HTR-8/SVneo (cell line): Measurements from ENCODE around the gene ZNF438.
"Not testable (repeated sequence)": the region's sequence is repeated elsewhere in the genome, so short reads cannot be mapped to it uniquely, and the experiment has no call there.

Experiments
- DNase-seq: peaks from one replicate; pipeline ENCODE4 v3.0.0; 2011; ENCODE audit warnings: low spot score, mixed read lengths; ENCODE audit not compliant: insufficient read length
- FAIRE-seq: peaks from 2 replicates; lab custom pipeline; 2011; peaks lifted over from hg19 to GRCh38; lab: Jason Lieb, UNC

The ZNF438 gene, protein sequence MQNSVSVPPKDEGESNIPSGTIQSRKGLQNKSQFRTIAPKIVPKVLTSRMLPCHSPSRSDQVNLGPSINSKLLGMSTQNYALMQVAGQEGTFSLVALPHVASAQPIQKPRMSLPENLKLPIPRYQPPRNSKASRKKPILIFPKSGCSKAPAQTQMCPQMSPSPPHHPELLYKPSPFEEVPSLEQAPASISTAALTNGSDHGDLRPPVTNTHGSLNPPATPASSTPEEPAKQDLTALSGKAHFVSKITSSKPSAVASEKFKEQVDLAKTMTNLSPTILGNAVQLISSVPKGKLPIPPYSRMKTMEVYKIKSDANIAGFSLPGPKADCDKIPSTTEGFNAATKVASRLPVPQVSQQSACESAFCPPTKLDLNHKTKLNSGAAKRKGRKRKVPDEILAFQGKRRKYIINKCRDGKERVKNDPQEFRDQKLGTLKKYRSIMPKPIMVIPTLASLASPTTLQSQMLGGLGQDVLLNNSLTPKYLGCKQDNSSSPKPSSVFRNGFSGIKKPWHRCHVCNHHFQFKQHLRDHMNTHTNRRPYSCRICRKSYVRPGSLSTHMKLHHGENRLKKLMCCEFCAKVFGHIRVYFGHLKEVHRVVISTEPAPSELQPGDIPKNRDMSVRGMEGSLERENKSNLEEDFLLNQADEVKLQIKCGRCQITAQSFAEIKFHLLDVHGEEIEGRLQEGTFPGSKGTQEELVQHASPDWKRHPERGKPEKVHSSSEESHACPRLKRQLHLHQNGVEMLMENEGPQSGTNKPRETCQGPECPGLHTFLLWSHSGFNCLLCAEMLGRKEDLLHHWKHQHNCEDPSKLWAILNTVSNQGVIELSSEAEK

GRCh38 chr10:31031558-31032257 lies at the start of gene ZNF438:
TSS of gene ZNF438 (minus strand) at chr10:31031865. CDS start at chr10:30877034, 154,831 bp downstream.
- DNase-seq = peak; percentile 92
- peak; percentile 95 for FAIRE-seq

- peak; percentile 57 for FAIRE-seq
- no peak for DNase-seq
Measured at GRCh38 chr10:31076610-31076988, 44.9 kb upstream of the ZNF438 start.

- DNase-seq (no peak), FAIRE-seq (no peak)
Measured at GRCh38 chr10:31075881-31076609, 44.4 kb upstream of the ZNF438 start.

GRCh38 chr10:31075434-31075833 lies 43.8 kb upstream of the ZNF438 start:
- no peak for FAIRE-seq
- DNase-seq = no peak

- DNase-seq (no peak), FAIRE-seq (no peak)
Measured at GRCh38 chr10:31074722-31075086, 43.0 kb upstream of the ZNF438 start.

DNA sequence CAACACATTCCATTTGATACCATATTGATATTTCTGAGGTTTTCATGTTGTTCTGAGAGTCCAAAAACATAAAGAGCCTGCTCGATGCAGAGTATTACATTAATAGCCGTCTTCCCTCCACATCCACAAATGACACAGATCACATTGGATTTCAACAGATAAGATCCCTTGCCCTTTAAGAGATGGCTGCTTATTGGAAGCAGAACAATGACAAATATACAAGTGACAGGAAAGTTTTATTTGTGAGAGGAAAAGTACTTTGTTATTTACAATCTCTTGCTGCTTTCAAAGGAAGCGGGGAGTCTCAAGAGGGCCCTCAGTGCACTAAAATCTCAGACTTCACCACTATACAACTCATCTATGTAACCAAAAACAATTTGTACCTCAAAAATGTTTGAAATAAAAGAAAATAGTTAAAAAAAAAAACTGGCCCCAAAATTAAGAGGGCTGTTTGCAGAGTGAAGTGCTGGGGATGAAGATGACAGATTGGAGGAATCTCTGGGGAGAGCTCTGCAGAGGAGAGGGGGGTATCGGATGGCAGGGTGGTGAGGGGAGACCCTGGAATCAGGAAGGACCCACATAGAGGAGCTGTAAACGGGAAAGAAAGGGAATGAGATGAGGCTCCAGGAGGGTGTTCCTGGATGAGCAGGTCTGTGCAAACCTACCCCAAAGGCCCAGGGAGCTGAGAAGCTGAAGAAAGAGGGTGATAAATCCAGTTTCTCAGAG lies 42.5 kb upstream of the ZNF438 start:
- DNase-seq (no peak), FAIRE-seq (no peak)

DNA sequence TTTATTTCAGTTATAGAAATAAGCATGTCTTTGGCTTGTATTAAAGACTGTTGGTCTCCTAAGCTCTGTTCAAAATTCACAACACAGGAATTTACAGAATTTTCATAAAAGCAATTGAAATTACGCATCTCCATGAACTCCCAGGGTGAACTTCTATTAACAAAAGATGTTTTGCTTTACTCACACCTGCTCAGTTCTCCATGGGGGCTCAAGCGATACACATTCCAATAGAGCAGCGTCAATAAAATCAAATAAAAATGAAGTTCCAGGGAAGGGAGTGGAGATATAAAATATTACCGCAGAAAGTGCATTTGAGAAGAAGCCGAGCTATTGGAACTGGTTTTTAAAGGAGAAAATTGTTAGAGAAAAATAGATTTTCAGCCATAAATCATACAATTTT lies 41.5 kb upstream of the ZNF438 start:
- no peak for DNase-seq
- FAIRE-seq = no peak

- DNase-seq = no peak
- no peak for FAIRE-seq
Measured at GRCh38 chr10:31072451-31072850, 40.8 kb upstream of the ZNF438 start.

- FAIRE-seq = no peak
- no peak for DNase-seq
Measured at GRCh38 chr10:31071232-31072005, 39.8 kb upstream of the ZNF438 start.

GRCh38 chr10:31070691-31071090 lies 39.0 kb upstream of the ZNF438 start:
- FAIRE-seq (no peak), DNase-seq (no peak)

GRCh38 chr10:31070025-31070424 lies 38.4 kb upstream of the ZNF438 start:
- FAIRE-seq = no peak
- DNase-seq = no peak

- no peak for FAIRE-seq
- DNase-seq = no peak
Measured at GRCh38 chr10:31069411-31069810, 37.7 kb upstream of the ZNF438 start.

- FAIRE-seq (no peak), DNase-seq (no peak)
Measured at GRCh38 chr10:31064348-31064747, 32.7 kb upstream of the ZNF438 start.

DNA sequence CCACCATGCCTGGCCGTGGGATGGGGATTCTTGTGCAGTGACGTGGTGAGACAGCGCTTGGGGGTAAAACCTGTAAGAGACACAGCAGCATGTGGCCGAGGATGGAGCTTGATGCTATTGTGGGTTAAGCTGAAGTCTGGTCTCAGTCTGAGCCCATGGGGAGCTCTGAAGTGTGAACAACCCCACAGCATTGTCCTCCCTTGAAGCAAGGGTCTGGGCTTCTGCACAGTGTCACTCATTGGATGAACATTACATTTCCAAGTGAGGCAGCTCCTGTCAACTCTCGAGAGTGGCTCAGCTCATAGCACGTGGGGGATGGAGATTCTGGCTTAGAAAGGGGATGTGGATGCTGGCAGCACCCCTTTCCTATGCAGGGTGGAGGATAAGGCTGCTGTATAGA lies 32.2 kb upstream of the ZNF438 start:
- FAIRE-seq = no peak
- DNase-seq = no peak

GRCh38 chr10:31062856-31063255 lies 31.2 kb upstream of the ZNF438 start:
- no peak for DNase-seq
- no peak for FAIRE-seq

DNA sequence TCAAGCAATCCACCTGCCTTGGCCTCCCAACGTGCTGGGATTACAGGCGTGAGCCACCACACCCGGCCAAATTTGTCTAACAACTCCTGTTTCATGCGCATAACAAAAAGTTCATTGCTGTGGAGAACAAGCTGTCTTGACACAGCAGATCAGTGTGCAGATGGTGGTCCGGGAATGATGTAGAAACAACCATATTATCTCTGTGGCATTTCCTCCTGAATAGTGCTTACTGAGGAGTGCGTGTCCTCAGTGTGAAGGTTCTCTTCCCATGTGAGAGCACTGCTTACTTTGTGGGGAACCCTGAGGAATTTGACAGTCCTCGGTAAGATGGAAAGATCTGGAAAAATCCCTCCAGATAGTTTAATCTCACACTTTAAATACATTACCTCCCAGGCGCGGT lies 30.3 kb upstream of the ZNF438 start:
- DNase-seq (no peak), FAIRE-seq (no peak)

GRCh38 chr10:31058795-31059703 lies 27.4 kb upstream of the ZNF438 start:
- FAIRE-seq (no peak), DNase-seq (no peak)

DNA sequence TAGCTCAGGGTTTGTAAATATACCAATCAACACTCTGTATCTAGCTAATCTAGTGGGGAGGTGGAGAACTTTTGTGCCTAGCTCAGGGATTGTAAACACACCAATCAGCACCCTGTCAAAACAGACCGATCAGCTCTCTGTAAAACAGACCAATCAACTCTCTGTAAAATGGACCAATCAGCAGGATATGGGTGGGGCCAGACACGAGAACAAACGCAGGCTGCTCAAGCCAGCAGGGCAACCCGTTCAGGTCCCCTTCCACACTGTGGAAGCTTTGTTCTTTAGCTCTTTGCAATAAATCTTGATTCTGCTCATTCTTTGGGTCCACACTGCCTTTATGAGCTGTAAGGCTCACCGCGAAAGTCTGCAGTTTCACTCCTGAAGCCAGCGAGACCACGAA lies 25.0 kb upstream of the ZNF438 start:
- DNase-seq, FAIRE-seq: not testable (repeated sequence)
